AG04450 (cell line): ENCODE measurements around the gene SLC29A3. TPM values are rescaled to one million over a fixed set of nuclear protein-coding genes. Genes with fewer than 3 reads are reported as not detected.

ENCODE experiments used
- CTCF ChIA-PET: fragments of 300-600, 350-600 bp; formaldehyde crosslinking; extraction: SDS; loops from one replicate; lab custom pipeline; 2022; ENCODE audit warnings: antibody characterized with exemption, inconsistent platforms; lab: Charles Lee
- POLR2A ChIA-PET: fragments of 350-600 bp; formaldehyde crosslinking; extraction: SDS; loops from one replicate; lab custom pipeline; 2021; ENCODE audit warnings: antibody characterized with exemption, inconsistent platforms; lab: Yijun Ruan, JAX
- DNase-seq: peaks from one replicate; pipeline ENCODE4 v3.0.0-alpha.2; 2011; ENCODE audit warnings: low read depth, low spot score
- H3K27ac ChIP-seq: one replicate; pipeline ENCODE4 v1.5.1; 2012; ENCODE audit warnings: low read depth, low read length, control low read depth
- H3K27me3 ChIP-seq: one replicate; pipeline ENCODE4 v1.6.0; 2012; ENCODE audit warnings: low read length; ENCODE audit not compliant: control insufficient read depth, insufficient read depth
- H3K4me3 ChIP-seq: 2 replicates; pipeline ENCODE4 v1.5.1; 2011; ENCODE audit warnings: mild to moderate bottlenecking, low read depth, low read length, control low read depth
- H3K9me3 ChIP-seq: 2 replicates; pipeline ENCODE4 v1.5.1; 2012; ENCODE audit warnings: low read length; ENCODE audit not compliant: control insufficient read depth, insufficient read depth
- polyA plus RNA-seq: library from polyadenylated mRNA; depleted of rRNA; stranded (reverse); fragments of >200 nt; gene quantifications from 2 replicates; pipeline ENCODE4 v1.2.3, GENCODE V29; 2011
- TF ChIP-seq, protein P1 (sequence below): IDR thresholded peaks from 2 replicates; pipeline ENCODE4 v1.5.1; 2011; ENCODE audit warnings: low read depth, low read length, control low read depth, inconsistent platforms

Gene SLC29A3
- polyA plus RNA-seq, 1 experiment: 2.4 TPM

- TF ChIP-seq, protein P1, sequence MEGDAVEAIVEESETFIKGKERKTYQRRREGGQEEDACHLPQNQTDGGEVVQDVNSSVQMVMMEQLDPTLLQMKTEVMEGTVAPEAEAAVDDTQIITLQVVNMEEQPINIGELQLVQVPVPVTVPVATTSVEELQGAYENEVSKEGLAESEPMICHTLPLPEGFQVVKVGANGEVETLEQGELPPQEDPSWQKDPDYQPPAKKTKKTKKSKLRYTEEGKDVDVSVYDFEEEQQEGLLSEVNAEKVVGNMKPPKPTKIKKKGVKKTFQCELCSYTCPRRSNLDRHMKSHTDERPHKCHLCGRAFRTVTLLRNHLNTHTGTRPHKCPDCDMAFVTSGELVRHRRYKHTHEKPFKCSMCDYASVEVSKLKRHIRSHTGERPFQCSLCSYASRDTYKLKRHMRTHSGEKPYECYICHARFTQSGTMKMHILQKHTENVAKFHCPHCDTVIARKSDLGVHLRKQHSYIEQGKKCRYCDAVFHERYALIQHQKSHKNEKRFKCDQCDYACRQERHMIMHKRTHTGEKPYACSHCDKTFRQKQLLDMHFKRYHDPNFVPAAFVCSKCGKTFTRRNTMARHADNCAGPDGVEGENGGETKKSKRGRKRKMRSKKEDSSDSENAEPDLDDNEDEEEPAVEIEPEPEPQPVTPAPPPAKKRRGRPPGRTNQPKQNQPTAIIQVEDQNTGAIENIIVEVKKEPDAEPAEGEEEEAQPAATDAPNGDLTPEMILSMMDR: no peak
Observed at GRCh38 chr10:71365366-71365765, 46.3 kb downstream of the SLC29A3 start.

DNA sequence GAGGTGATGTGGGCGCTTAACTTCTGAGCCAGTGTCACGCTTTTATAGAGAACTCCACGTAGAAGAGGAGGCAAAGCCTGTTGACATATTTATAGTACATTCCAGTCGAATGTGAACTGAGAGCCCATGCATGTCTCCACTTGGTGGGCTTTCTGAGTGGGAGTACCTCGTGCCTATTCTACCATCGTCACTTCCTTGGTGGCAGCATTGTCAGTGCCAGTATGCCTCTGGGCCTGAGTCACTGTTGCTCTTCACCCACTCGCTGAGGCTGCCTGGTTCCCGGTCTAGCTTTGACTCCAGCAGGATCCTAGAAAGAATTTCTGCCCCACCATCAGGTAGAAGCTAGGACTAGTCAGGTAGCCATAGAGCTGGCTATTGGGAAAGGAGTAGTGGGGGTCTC is 47.6 kb downstream of the SLC29A3 start:
- H3K27ac ChIP-seq: no peak overlapping the region
- no peak for DNase-seq
- TF ChIP-seq, protein P1: no peak
- no peaks in the 10 kb centered on the region; the same call in 1 of the 2 replicates for H3K9me3 ChIP-seq
- ChIA-PET CTCF (interaction anchor here (0.9 kb wide), 1 partner anchor 10 kb away, joined by 3 read pairs; no protein-coding TSS in a partner anchor), POLR2A (interaction anchor here (0.6 kb wide), 1 partner anchor 51 kb away, joined by 7 read pairs; no protein-coding TSS in a partner anchor)
- no peak overlapping the region for H3K4me3 ChIP-seq
- H3K27me3 ChIP-seq: peaks cover 14% of the 10 kb centered on the region

More at GRCh38 chr10:71365366-71365765, 46.3 kb downstream of the SLC29A3 start:
- H3K9me3 ChIP-seq: no peaks in the 10 kb centered on the region; the same call in 1 of the 2 replicates
- H3K4me3 ChIP-seq: no peak overlapping the region
- no peak for DNase-seq
- ChIA-PET POLR2A (interaction anchor here (1.2 kb wide), 1 partner anchor 11 kb away, joined by 3 read pairs; no protein-coding TSS in a partner anchor), CTCF (no interaction called here)
- no peak overlapping the region for H3K27ac ChIP-seq
- peaks cover 6% of the 10 kb centered on the region for H3K27me3 ChIP-seq

- ChIA-PET POLR2A (interaction anchor here (0.6 kb wide), 1 partner anchor 52 kb away, joined by 7 read pairs; no protein-coding TSS in a partner anchor), CTCF (interaction anchor here (0.9 kb wide), 1 partner anchor 10 kb away, joined by 3 read pairs; no protein-coding TSS in a partner anchor)
- Histone ChIP-seq H3K27ac (no peak overlapping the region), H3K9me3 (no peaks in the 10 kb centered on the region; the same call in 1 of the 2 replicates), H3K4me3 (no peak overlapping the region), H3K27me3 (peaks cover 18% of the 10 kb centered on the region)
- no peak for DNase-seq
- TF ChIP-seq, protein P1: no peak
Observed at GRCh38 chr10:71367271-71367670, 48.2 kb downstream of the SLC29A3 start.

DNA sequence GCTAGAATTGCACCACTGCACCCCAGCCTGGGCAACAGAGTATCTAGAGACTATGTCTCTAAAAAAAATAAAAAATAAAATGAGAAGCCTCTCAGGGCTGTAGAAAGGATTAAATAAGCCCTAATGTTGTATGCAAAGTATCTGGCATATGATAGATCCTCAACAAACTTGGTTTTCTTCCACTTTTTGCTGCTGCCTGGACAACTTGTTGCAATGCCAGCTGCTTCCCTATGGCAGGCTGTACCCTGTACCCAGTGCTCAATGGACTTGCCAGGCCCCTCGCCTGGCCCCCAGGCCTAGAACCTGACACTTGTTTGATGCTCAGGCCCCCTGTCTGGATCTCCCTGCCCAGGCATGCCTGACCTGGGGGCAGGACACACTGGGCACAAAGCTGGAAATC is 49.1 kb downstream of the SLC29A3 start:
- Histone ChIP-seq H3K9me3 (no peaks in the 10 kb centered on the region; the same call in 1 of the 2 replicates), H3K4me3 (no peak overlapping the region), H3K27me3 (peaks cover 25% of the 10 kb centered on the region), H3K27ac (no peak overlapping the region)
- no peak for DNase-seq
- CTCF ChIA-PET: interaction anchor here (1.8 kb wide), 1 partner anchor 16 kb away, joined by 6 read pairs; no protein-coding TSS in a partner anchor
- TF ChIP-seq, protein P1: no peak
- POLR2A ChIA-PET: no interaction called here

GRCh38 chr10:71368643-71369042 is 49.6 kb downstream of the SLC29A3 start:
- TF ChIP-seq, protein P1: no peak
- Histone ChIP-seq H3K9me3 (no peaks in the 10 kb centered on the region; the same call in 1 of the 2 replicates), H3K27me3 (peaks cover 29% of the 10 kb centered on the region), H3K4me3 (no peak overlapping the region), H3K27ac (no peak overlapping the region)
- no peak for DNase-seq
- CTCF ChIA-PET: interaction anchor here (1.8 kb wide), 1 partner anchor 16 kb away, joined by 6 read pairs; no protein-coding TSS in a partner anchor
- POLR2A ChIA-PET: no interaction called here
